HUES48 (cell line): ENCODE data around the gene TPGS1.

ENCODE experiments used
- H3K27ac ChIP-seq: one replicate; pipeline ENCODE4 v1.7.0; 2013; ENCODE audit warnings: low read depth, low read length, inconsistent platforms
- H3K27me3 ChIP-seq: 2 replicates; pipeline ENCODE4 v1.6.1; 2013; ENCODE audit warnings: mild to moderate bottlenecking, low read length; ENCODE audit not compliant: control insufficient read depth, insufficient read depth
- H3K36me3 ChIP-seq: 2 replicates; pipeline ENCODE4 v1.6.1; 2013; ENCODE audit warnings: low read length; ENCODE audit not compliant: control insufficient read depth, insufficient read depth
- H3K4me1 ChIP-seq: 2 replicates; pipeline ENCODE4 v1.6.1; 2013; ENCODE audit warnings: mild to moderate bottlenecking, low read length; ENCODE audit not compliant: control insufficient read depth, insufficient read depth
- H3K4me3 ChIP-seq: 2 replicates; pipeline ENCODE4 v1.5.1; 2013; ENCODE audit warnings: mild to moderate bottlenecking, low read depth, low read length
- H3K9ac ChIP-seq: 2 replicates; pipeline ENCODE4 v1.6.1; 2013; ENCODE audit warnings: mild to moderate bottlenecking, low read depth, low read length, moderate library complexity
- H3K9me3 ChIP-seq: 2 replicates; pipeline ENCODE4 v1.6.1; 2013; ENCODE audit warnings: low read length; ENCODE audit not compliant: control insufficient read depth, insufficient read depth

Gene TPGS1

GRCh38 chr19:498511-498891 is 8.8 kb upstream of the TPGS1 start:
- H3K27ac ChIP-seq, result no peak overlapping the region
- no peak overlapping the region for H3K9ac ChIP-seq
- H3K4me1 ChIP-seq, result no peaks in the 10 kb centered on the region
- H3K27me3 ChIP-seq, result peaks cover 26% of the 10 kb centered on the region
- no peaks in the 10 kb centered on the region for H3K36me3 ChIP-seq
- peak overlapping the region; percentile 66; the same call in 1 of the 2 replicates for H3K4me3 ChIP-seq
- H3K9me3 ChIP-seq, result no peaks in the 10 kb centered on the region

- Histone ChIP-seq H3K36me3 (no peaks in the 10 kb centered on the region), H3K4me3 (no peak overlapping the region), H3K27ac (no peak overlapping the region), H3K4me1 (no peaks in the 10 kb centered on the region), H3K9me3 (no peaks in the 10 kb centered on the region), H3K27me3 (peaks cover 26% of the 10 kb centered on the region), H3K9ac (no peak overlapping the region)
Measured at GRCh38 chr19:498977-499623, 8.2 kb upstream of the TPGS1 start.

GRCh38 chr19:501646-502045 is 5.7 kb upstream of the TPGS1 start:
- H3K9ac ChIP-seq, result no peak overlapping the region
- H3K4me1 ChIP-seq, result 0 out of 2 replicates have a peak, but pooled peaks cover 3% of the 10 kb centered on the region
- peaks cover 26% of the 10 kb centered on the region for H3K27me3 ChIP-seq
- H3K4me3 ChIP-seq, result no peak overlapping the region
- no peaks in the 10 kb centered on the region for H3K36me3 ChIP-seq
- no peaks in the 10 kb centered on the region for H3K9me3 ChIP-seq
- no peak overlapping the region for H3K27ac ChIP-seq

GRCh38 chr19:504616-505015 is 2.7 kb upstream of the TPGS1 start:
- no peaks in the 10 kb centered on the region for H3K9me3 ChIP-seq
- H3K36me3 ChIP-seq, result no peaks in the 10 kb centered on the region
- 0 out of 2 replicates have a peak, but pooled peaks cover 3% of the 10 kb centered on the region for H3K4me1 ChIP-seq
- H3K4me3 ChIP-seq, result no peak overlapping the region
- peaks cover 5% of the 10 kb centered on the region for H3K27me3 ChIP-seq
- no peak overlapping the region for H3K27ac ChIP-seq
- no peak overlapping the region for H3K9ac ChIP-seq

GRCh38 chr19:506404-507285 is 652 bp upstream of the TPGS1 start:
- Histone ChIP-seq H3K36me3 (no peaks in the 10 kb centered on the region), H3K9ac (peak overlapping the region; percentile 97), H3K4me1 (peaks cover 6% of the 10 kb centered on the region; the same call in 1 of the 2 replicates), H3K9me3 (no peaks in the 10 kb centered on the region), H3K27me3 (no peaks in the 10 kb centered on the region), H3K27ac (peak overlapping the region; percentile 97), H3K4me3 (peak overlapping the region; percentile 84)

- Histone ChIP-seq H3K4me1 (peaks cover 6% of the 10 kb centered on the region; the same call in 1 of the 2 replicates), H3K9me3 (no peaks in the 10 kb centered on the region), H3K27me3 (no peaks in the 10 kb centered on the region), H3K27ac (no peak overlapping the region), H3K9ac (peak overlapping the region; percentile 62; the same call in 1 of the 2 replicates), H3K4me3 (peak overlapping the region; percentile 84), H3K36me3 (no peaks in the 10 kb centered on the region)
Measured at GRCh38 chr19:508204-509150, 1.2 kb downstream of the TPGS1 start.

GRCh38 chr19:510606-511100 is 3.4 kb downstream of the TPGS1 start:
- H3K27ac ChIP-seq, result peak overlapping the region; percentile 70
- H3K36me3 ChIP-seq, result 0 out of 2 replicates have a peak, but pooled peaks cover 6% of the 10 kb centered on the region
- peak overlapping the region; percentile 34; the same call in 1 of the 2 replicates for H3K4me3 ChIP-seq
- H3K27me3 ChIP-seq, result no peaks in the 10 kb centered on the region
- H3K9me3 ChIP-seq, result no peaks in the 10 kb centered on the region
- H3K9ac ChIP-seq, result no peak overlapping the region
- peaks cover 6% of the 10 kb centered on the region; the same call in 1 of the 2 replicates for H3K4me1 ChIP-seq

- Histone ChIP-seq H3K4me3 (peak overlapping the region; percentile 34; the same call in 1 of the 2 replicates), H3K27ac (peak overlapping the region; percentile 76), H3K27me3 (no peaks in the 10 kb centered on the region), H3K9me3 (no peaks in the 10 kb centered on the region), H3K36me3 (0 out of 2 replicates have a peak, but pooled peaks cover 6% of the 10 kb centered on the region), H3K9ac (no peak overlapping the region), H3K4me1 (peaks cover 5% of the 10 kb centered on the region; the same call in 1 of the 2 replicates)
Measured at GRCh38 chr19:511101-511851, 4.0 kb downstream of the TPGS1 start.

GRCh38 chr19:512547-513365 is 5.5 kb downstream of the TPGS1 start:
- Histone ChIP-seq H3K9ac (no peak overlapping the region), H3K27me3 (no peaks in the 10 kb centered on the region), H3K9me3 (no peaks in the 10 kb centered on the region), H3K4me1 (peaks cover 3% of the 10 kb centered on the region; the same call in 1 of the 2 replicates), H3K36me3 (0 out of 2 replicates have a peak, but pooled peaks cover 6% of the 10 kb centered on the region), H3K4me3 (no peak overlapping the region), H3K27ac (no peak overlapping the region)
